Measurements from ENCODE around the gene TSPAN4.

Gene TSPAN4

DNA sequence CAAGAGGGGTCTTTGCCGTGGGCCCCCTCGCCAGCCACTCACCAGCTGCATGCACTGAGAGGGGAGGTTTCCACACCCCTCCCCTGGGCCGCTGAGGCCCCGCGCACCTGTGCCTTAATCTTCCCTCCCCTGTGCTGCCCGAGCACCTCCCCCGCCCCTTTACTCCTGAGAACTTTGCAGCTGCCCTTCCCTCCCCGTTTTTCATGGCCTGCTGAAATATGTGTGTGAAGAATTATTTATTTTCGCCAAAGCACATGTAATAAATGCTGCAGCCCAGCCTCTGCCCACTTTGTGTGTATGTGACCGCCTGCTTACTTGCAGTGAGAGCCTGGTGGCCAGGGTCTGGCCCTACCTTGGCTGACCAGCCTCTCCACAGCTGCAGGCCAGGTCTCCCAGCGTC is 17.7 kb upstream of the TSPAN4 start:
- DNase-seq = no peak

DNA sequence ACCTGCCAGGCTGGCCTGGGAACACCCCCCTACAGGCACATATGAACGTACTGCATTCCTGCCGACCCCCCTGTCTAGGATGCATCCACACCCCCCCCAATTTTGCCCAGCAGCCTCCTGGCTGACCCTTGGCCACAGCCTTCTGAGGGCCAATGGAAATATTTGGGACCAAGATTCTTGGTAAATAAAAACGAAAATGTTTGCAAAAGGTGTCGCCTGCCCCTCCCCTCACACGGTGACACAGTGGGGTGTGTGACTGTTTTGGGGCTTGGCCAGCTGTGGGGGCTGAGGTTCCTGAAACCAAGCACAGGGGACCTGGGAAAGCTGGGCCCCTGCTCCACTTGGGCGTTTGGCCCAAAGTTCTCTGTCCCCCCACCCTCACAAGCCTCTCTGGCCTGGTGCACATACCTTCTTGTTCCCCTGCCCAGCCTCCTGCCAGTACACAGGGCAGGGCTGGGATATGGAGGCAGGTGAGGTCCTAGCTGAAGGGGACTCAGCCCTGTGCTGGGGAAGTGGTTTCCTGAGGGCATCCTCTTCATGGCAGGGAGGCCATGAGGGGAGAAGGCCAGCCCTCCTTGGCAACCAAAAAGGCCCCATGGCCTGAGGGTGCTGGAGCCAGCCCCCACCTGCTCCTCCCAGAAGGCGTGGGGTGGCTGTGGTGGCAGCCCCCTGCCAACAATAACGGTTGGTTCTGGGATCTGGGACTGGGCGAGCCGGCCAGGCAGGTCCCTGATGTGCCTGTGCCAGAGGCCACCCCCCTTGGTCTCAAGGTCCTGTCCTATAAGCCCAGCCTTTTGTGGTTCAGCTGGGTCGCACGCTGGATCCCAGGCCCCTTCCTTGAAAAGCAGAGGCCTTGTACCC is 17.1 kb upstream of the TSPAN4 start:
- DNase-seq = no peak

DNA sequence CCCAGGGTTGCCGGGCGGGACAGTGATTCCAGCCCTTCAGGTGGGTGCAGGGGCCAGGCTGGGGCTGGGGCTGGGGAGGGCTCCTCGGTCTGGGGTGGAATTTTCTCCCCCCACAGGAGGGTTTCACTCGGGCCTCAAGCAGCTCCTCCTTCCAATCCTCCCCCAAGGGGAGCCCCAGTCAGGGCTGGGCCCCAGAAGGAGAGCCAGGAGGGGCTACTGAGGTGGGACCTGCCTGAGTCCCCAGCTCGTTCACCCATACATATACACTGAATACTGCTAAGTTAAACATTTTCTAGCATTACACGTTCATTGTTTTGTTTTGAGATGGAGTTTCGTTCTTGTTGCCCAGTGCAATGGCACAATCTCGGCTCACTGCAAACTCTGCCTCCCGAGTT is 16.4 kb upstream of the TSPAN4 start:
- DNase-seq = no peak

- DNase-seq = no peak
These were observed 15.9 kb upstream of the TSPAN4 start for GRCh38 chr11:826836-827145.

GRCh38 chr11:827146-827896 is 15.3 kb upstream of the TSPAN4 start:
- DNase-seq = no peak

DNA sequence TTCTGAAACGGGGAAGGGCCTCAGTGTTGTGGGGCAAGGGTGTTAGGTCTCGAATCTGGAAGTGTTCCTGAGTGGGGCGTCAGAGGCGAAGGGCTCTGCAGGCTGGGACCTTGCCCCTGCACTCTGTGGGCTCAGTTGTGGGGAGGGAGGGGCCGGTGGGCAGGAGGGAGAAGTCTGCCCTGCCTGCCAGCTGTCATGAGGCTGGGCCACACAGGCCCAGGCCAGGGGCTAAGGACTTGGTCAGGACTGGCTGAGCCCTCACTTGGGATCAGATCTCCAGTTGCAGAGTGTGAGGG is 14.8 kb upstream of the TSPAN4 start, which contains the start of gene CRACR2B:
CRACR2B (plus strand) TSS at position 23 of the 296 bp plus-strand sequence. CDS start 689 bp downstream, outside the sequence.
- no peak for DNase-seq

GRCh38 chr11:828506-829175 is 14.0 kb upstream of the TSPAN4 start:
- DNase-seq = no peak

DNA sequence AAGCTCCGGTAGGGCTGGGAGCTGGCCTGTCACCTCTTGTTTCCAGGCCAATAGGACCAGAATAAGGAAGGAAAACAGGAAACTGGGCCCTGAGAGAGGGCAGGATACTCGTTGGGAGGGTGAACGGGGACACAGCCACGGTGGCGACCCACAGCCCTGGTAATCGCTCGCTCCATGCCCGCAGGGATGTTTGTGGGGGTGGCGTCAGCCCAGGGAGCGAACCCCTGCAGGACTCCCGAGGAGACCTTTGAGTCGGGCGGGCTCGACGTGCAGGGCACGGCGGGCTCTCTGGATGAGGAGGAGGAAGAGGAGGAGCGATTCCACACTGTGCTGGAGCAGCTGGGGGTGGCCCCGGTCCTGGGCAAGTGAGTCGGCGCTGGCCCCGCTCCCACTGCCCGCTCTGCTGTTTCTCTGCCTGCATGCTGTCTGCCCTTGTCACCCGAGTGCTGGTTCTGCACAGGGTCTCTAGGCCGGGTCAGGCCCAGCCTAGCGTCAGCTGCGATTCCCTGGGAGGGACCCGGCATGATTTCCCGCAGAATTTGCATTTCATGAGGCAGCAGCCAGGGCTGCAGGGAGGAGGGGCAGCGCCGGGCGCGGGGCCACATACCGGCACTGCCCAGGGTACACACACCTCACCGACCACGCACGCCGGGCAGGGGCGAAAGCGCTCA is 13.3 kb upstream of the TSPAN4 start:
- no peak for DNase-seq

DNA sequence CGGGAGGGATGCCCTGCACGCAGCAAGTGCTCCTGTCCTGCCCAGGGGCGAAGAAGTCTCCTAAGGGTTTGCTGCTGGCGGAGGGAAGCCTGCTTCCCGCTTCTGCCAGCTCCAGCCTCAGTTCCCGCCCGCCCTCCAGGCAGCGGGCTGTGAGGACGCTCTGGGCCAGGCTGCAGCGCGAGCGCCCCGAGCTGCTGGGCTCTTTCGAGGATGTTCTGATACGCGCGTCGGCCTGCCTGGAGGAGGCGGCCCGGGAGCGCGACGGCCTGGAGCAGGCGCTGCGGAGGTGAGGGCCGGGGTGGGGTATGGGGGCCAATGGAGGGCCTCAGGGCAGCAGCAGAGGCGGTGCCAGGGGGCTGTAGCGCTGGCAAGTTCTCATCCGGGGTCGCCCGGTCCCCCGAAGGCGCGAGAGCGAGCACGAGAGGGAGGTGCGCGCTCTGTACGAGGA is 12.8 kb upstream of the TSPAN4 start:
- DNase-seq = no peak

DNA sequence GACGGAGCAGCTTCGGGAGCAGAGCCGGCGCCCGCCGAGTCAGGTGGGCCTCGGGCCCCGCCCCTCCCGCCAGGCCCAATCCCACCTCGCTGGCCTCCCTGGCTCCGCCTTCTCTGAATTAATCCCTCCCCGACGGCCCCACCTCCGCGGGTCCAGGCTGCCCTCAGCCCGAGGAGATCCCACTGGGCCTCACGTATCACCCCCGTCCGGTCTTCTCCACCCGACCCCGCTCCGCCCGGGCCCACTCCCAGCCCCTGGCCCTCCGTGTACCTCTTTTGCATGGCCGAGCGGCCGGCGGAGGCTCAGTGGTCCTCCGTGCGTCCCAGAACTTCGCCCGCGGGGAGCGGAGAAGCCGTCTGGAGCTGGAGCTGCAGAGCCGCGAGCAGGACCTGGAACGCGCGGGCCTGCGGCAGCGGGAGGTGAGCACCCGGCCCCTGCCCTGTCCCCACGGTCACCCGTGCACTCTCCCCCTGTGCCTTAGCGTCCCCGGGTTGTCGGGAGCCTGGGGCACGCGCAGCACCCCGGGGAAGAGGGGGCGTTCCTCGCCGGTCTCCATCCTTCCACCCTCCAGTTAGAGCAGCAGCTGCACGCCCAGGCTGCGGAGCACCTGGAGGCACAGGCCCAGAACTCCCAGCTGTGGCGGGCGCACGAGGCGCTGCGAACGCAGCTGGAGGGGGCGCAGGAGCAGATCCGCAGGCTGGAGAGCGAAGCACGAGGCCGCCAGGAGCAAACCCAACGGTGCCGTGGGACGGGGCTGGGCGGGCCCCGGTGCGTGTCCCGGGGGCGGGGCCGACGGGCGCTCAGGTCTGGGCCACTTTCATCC is 12.1 kb upstream of the TSPAN4 start:
- peak; percentile 34 for DNase-seq

DNA sequence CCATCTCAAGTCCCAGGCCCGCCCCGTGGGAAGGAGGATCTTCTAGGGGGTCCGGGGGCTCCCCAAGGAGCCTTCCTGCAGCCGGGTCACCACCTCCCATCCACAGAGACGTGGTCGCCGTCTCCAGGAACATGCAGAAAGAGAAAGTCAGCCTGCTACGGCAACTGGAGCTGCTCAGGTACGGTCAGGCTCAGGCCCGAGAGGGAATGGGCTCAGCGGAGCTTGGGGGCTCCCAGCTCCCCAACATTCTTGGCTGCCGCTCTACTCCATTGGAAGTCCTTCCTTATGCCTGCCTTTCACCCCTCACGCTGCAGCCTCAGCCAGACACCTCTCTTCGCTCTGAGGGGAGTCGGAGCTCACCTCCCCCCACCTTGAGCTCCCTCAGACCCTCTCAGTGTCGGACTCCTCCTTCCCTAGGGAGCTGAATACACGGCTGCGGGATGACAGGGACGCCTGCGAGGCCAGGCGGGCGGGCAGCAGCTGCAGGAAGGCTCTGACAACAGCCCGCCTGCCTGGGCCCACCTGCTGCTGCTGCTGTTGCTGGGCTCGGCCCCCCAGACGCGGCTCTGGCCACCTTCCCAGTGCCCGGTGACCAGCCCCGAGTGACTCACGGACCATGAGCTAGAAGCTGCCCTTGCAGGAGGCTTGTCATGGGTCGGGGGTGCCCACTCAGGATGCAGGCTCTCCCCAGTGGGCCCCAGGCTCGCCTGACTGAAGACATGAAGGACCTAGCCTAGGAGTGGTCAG is 11.4 kb upstream of the TSPAN4 start:
- no peak for DNase-seq

- no peak for DNase-seq
These were observed 10.6 kb upstream of the TSPAN4 start for GRCh38 chr11:831961-832528.

- DNase-seq = no peak
These were observed 10.0 kb upstream of the TSPAN4 start, which contains the start of gene CD151 for GRCh38 chr11:832529-833113. Gene CD151 (plus strand): TSS chr11:832952. CDS start chr11:836070, 3,118 bp downstream.

DNA sequence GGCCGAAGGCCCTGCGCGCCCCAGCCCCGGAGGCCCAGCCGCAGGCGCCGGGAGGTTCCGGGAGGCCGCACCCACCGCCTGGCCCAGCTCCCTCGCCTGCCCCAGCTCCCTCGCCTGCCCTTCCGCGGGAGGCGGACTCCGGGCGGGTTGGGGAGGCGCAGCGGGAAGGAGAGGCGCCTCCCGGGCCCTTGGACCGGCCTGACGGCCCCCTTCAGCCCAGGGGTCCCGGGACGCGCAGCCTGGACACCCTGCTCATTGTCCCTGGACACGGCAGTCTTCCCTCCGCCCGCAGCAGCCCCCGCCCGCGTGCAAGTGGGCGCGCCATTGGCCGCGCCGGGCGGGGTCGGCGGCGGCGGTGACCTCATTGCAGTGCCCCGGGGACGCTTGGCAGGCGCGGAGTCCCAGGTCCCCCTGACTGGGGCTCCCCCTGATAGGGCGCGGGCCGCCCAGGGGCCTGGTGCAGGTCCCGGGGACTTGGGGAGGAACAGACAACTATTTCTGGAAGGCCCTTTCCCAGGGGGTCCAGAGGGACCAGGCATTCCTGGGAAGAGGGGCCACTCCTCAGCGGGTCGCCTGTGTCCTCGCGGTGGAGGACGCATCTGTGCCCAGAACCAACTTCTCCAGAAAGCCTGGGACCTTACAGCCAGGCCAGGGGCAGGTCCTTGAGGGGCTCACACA is 9.4 kb upstream of the TSPAN4 start:
- no peak for DNase-seq

GRCh38 chr11:833849-834311 is 8.8 kb upstream of the TSPAN4 start:
- DNase-seq = no peak

DNA sequence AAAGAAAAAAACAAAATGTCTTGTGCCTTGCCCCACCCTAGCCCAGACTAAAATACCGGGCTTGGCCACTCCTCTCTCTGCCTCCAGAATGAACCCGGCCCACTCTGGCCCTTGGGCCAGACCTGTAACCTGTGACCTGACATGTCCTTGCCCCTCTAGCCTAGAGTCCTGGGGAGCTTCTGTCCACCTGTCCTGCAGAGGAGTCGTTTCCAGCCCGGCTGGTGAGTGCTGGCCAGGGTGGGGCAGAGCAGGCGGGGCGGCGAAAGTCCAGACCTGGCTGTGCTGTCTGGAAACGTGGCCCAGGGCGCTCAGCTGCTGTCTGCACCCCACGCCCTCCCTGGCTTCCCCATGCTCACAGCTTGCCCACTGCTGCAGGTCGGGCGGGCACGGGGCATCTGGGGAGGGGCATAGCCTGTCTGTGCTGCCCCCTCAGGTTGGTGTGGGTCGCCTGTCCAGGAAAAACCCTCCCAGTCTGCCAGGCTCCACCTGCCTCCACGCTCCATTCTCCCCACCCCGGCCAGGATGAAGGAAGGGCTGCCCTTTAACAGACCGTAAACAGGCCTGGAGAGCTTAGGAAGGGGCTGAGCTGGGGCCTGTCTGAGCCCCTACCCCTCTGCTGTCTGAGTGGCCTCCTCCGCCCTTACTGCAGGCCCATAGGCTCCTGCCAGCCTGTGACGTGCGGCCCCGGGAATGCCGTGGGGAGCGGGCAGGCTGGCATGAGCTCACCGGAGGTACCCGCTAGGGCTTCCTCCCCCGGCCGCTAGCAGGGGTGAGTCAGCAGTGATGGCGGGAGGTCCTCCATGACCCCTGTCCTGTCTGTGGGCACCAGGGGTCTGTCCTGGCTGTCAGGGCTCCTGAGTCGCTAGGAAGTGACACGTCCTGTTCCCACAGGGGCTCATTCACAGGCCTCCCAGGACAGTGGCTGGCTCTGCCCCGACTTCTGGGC is 8.0 kb upstream of the TSPAN4 start:
- no peak for DNase-seq

DNA sequence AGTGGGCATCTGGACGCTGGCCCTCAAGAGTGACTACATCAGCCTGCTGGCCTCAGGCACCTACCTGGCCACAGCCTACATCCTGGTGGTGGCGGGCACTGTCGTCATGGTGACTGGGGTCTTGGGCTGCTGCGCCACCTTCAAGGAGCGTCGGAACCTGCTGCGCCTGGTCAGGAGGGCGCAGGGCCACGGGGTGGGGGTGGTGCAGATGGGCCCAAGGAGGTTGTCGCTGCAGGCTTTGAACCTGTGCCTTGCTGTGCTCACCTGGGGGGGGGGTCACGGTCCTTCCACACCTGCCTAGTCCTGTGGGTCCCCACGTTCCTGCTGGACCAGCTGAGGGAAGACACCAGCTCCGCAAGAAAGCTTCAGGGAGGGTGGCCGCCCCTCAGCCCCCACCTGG is 6.4 kb upstream of the TSPAN4 start:
- DNase-seq = no peak

GRCh38 chr11:836700-837099 is 6.0 kb upstream of the TSPAN4 start:
- no peak for DNase-seq
